Stimulated activated CD4-positive, alpha-beta T cell treated with anti-CD3 and anti-CD28 coated beads, Interleukin-2, amount 100 ng/mL, for 48 hours (primary cell): ENCODE data around the gene RAPH1.

Experiments
- DNase-seq, 2 donors: peaks; one replicate each; pipeline ENCODE4 v3.0.0-alpha.2; 2020

The RAPH1 gene

GRCh38 chr2:203359450-203359849 lies 175.7 kb downstream of the RAPH1 start:
- DNase-seq, result no peak

DNA sequence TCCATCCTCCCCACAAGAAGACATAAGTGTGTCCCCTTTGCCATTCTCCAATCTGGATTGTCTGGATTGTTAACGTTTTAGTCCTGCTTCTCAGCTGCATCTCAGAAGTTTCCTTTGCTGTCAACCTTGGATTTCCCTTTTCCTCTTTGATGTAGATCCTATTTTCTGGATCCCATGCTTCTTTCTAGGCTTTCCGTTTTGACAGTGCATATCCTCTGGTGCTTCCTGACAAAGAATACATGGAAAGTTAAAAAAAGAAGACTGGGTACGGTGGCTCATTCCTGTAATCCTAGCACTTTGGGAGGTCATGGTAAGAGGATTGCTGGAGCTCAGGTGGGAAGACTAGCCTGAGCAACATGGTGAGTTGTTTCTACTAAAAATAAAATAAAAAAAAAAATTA lies 180.1 kb downstream of the RAPH1 start:
- no peak for DNase-seq

DNA sequence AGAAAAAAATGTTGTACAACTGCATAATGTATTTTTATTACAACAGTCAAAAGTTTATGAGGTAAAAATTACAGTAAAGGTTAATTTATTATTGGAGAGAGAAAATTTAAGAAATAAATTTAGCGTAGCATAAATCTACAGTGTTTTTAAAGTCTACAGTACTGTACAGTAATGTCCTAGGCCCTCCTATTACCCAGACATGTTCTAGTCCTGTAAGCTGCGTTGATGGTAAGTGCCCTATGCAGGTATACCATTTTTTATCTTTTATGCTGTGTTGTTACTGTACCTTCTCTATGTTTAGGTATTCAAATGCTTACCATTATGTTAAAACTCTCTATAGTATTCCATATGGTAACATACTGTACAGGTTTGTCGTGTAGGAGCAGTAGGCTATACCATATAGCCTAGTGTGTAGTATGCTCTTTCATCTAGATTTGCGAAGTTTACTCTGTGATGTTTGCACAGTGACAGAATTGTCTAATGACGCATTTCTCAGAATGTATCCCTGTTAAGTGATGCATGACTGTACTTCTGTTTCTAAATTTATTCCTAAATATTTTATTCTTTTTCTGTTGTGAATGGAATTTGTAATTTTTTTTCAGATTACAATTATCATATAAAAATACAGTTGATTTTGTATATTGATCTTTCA lies 182.4 kb downstream of the RAPH1 start:
- DNase-seq, result no peak

- DNase-seq, result no peak
Measured at GRCh38 chr2:203347375-203347774, 187.7 kb downstream of the RAPH1 start.

GRCh38 chr2:203346612-203347011 lies 188.5 kb downstream of the RAPH1 start:
- no peak for DNase-seq

GRCh38 chr2:203344667-203345066 lies 190.4 kb downstream of the RAPH1 start:
- DNase-seq, result no peak
